Esophagus squamous epithelium (tissue), 4 donors: ENCODE results near the gene AFF3.

Experiments used
- CTCF ChIP-seq, 6 experiments: fragments of 450-650 bp in 4 of 6; fragments of 200-600 bp in 2 of 6; sonication (generic) in 2 of 6; IDR thresholded peaks; one replicate each; pipeline ENCODE4 v1.5.1; 2016 to 2019; ENCODE audit warnings: antibody characterized with exemption in 6 of 6, mild to moderate bottlenecking in 4 of 6, moderate library complexity in 4 of 6
- POLR2A ChIP-seq, 4 donors: fragments of 450-650 bp; IDR thresholded peaks; one replicate each; pipeline ENCODE4 v1.6.1; 2017; ENCODE audit warnings: antibody characterized with exemption in 4 of 4, mild to moderate bottlenecking in 4 of 4, moderate library complexity in 3 of 4

- TF ChIP-seq CTCF (IDR thresholded peaks at IDR 0.05) (no peak), POLR2A (IDR thresholded peaks at IDR 0.05) (no peak)
Measured at GRCh38 chr2:99722476-99722875, 419.9 kb downstream of the AFF3 start.
